AML-193 (cell line): ENCODE data around the gene ABLIM2.

Experiments
- DNase-seq, 2 experiments: peaks; one replicate each; lab custom pipeline; 2025; lab: John Stamatoyannopoulos, UW

Gene ABLIM2

DNA sequence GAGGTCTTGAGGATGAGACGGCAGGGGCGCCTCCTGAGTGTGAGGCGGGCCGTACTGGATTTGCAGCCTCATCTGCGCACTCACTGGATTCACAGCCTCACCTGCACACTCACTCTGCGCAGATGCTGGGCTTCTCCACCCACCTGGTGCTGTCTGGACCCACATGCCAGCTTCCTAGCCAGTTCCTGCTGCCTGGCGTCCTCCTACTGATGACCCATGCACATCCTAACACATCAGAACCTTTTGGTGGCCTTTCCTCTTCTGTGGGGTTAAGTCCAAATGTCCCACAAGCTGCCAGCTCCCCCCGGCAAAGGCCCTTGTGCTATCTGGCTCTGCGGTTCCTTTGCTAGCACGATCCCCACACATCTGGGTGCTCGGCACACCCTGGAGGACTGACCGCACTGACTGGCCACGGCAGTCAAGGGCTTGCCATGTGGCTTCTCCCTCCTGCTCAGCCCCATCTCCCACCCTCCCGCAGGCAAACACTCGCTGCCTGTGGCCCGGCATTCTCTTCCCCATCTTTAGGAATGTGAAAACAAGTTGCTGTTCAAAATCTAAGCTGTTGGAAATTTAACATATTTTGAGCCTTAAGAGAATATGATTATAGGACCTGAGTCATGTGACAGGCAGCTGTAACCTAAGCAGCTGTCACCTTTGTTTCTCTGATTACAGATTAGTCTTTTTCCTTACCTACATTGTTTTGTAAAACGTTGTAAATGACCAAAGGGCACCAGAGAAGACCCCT, 179.5 kb downstream of the ABLIM2 start:
- DNase-seq = no peak

DNA sequence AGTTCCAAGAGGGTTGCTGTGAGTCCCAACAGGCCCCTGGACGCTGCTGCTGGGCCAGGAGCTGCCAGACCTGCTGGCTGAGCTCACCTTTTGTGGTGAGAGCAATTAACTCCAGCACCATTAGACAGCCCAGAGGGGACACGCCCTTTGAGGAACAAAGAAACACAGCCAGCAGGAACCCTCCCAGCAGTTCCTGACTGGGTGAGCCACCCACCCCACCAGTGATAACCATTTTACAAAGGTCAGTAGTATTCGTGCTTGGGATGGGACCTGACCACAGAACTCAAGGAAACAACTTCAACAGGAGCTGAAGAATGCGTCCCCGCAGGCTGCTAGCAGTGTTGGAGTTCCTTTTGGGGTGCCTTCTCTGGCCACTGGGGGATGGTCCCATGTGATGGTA, 180.1 kb downstream of the ABLIM2 start:
- no peak for DNase-seq

DNA sequence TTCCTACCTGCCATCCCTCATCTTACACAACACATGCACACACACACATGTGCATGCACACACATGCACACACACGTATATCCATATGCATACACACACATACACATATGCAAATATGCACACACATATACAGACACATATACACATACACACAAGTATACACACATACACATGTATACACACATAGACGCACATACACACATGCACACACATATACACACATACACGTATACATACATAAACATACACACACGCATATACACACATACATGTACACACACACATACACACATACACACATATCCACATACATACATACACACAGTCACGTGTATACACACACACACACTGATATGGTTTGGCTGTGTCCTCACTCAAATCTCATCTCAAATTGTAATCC, 182.0 kb downstream of the ABLIM2 start:
- DNase-seq = no peak

DNA sequence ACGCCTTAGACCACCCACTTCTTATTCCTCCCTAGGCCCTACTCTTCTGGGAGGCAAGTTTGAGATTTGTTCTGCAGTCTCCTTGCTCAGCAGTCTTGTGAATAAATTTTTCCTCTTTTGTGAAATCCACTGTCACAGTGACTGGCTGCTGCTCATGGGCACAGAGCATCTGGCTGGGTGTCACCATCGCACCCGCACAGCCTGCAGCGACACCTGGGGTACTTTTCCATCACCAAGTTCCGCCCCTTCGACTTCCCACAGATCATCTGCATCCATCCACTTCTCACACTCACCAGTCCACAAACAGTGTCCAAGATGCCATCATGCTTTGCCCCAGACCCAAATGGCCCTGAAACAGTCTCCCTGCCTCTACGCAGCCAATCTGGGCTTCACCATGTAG, 182.6 kb downstream of the ABLIM2 start:
- no peak for DNase-seq

DNA sequence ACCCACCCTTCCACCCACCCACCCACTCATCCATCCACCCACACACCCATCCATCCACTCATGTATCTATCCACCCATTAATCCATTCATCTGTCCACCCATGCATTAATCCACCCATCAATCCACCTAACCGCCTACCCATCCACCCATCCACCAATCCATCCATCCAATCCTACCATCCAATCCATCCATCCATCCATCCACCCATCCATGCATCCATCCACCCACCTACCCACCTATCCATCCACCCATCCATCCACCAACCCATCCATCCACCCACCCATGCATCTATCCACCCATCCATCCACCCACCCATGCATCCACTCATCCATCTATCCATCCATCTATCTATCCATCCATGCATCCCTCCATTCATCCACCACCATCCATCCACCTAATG, 184.2 kb downstream of the ABLIM2 start:
- DNase-seq = no peak

DNA sequence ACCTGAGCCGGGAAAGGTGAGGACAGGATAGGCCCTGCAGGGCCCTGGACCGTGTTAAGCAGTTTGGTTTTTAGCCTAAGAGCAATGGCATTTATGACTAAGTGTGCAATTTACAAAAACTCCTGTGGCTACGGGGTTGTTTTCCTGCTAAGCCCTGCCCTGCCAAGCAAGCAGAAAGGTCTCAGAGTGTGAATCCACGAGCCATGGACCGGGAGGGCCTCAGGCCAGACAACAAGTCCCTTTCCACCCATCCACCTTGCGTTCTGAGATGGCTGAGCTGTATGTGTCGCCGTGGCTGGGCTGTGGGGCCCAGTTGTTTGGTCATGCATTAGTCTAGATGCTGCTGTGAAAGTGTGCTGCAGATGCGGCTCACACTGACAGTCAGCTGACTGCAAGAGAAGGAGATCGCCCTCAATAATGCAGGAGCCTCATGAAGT, 185.1 kb downstream of the ABLIM2 start:
- DNase-seq = no peak

DNA sequence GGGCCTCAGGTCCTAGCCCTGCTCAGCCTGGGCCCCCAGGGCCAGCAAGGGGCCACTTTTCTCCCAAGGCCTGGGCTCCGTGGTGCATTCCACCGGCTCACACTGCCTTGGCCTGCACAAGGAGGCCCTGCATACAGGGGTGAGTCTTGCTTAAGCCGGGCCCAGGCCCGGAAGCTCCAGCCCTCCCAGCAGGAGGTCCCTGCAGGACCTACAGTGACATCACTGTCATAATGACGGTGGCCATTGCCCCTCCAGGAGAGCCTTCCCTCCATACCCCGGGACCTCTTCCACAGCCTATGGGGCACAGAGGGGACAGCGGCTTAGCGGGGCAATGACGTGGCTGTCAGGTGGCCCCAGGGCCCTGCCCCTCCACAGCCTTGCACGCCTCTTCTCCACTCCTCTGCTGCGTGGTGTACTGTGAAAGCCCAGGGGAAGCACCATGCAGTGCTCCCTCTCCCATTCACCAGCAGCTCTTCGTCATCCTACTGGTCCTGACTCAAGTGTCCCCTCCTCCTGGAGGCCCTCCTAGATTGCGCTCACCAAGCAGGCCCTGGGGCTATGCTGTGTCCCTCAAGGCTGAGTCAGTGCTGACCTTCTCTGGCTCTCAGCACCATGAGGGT, 186.6 kb downstream of the ABLIM2 start:
- no peak for DNase-seq

DNA sequence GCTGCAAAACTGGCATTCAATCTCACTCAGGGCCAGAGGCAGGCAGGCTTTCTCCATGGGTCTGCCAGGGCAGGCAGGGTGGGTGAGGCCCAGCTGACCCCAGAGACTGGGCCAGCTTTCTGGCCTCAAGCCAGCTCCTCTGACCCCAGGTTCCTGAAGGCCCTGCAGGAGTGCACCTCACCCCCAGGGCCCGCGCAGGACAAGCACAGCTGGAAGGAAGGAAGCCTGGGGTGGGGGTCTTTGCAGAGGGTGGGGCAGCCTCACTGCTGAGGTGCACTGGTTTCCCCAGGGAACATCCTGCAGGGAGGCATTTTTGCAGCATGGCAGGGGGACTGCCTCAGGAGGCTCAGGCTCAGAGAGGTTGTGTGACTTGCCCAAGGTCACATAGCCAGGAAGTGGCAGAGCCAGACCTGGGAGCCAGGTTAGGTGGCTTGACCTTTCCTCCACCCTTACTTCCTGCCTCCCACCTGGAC, 187.4 kb downstream of the ABLIM2 start:
- DNase-seq = no peak

DNA sequence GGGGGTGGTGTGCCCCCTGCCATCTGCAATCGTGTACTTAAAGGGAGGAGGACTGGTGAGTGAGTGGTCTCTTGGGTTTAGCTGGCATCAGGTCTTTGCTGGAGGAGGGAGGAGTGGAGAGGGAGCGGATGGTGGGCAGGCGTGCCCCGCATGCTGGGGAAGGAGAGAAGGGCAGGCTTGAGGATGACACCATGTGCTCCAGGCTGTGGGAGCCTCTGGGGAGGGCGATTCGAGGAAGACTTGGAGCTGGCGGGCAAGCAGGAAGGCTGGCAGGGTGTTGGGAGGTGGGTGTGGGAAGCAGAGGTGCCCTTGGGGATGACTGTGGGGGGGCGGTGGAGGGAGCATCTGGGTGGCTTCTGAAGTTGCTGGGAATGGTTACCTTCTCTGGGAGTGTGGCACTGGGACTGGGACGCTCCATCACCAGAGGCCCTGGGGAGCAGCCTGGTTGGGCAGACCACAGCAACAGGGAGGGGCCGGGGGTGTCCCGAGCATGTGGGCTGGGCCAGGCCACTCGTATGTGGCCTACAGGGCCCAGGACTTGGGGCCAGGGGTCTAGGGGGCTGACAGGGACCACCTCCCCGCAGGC, 188.2 kb downstream of the ABLIM2 start:
- no peak for DNase-seq

DNA sequence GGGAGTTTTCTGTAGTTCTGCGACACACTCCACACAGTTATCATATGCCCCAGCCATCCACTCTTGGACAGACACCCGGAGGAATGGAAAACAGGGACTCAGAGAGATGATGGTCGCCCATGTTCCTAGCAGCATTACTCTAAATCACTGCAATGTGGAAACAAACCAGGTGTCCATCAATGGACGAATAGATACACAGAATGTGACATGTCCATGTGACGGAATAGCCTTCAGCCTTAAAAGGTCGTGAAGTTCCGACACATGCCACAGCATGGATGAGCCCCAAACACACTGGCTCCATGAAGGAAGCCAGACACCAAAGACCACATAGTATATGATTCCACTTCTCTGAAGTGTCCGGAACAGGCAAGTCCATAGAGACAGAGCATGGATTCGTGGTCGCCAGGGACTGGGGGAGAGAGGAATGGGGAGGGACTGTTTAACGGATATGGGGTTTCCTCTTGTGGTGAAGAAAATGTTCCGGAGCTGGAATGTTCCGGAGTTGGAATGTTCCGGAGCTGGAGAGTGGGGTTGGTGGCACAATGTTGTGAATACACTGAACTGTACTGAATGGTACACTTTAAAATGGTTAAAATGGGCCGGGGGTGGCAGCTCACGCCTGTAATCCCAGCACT, 190.2 kb downstream of the ABLIM2 start:
- DNase-seq = no peak

DNA sequence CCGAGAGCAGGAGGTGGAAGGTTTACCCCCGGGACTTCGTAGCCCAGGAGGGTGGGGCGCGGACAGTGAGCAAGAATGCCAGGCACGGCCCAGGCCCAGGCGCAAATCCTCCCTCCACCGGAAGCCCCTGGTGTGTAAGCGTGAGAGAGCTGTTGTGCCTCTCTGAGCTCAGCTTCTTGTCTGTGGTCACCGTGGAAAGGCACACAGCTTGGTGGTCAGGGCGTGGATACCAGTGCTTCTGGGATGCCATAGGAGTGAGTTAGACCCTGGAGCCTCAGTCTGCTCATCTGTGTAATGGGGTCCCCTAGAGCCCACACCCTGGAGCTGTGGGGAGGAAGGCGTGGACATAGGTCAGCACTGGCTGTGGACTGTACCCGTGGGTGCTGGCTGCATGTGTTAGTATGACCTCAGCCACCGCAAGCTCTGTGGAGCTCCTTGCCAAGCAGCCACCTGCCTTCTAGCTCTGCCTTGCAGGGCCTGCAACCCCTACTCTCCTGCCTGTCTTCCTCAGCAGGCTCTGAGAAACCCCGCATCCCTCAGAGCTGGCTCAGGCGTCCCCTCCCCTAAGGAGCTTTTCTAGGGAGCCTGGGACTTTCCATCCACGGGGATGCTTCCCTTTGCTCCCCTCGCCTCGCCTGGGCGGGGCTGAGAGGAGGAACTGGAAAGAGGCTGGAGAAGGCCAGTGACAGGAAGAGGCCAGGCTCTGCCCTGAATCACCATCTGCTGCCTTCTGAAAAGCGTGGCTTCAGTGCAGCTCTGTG, 190.9 kb downstream of the ABLIM2 start:
- DNase-seq = no peak

DNA sequence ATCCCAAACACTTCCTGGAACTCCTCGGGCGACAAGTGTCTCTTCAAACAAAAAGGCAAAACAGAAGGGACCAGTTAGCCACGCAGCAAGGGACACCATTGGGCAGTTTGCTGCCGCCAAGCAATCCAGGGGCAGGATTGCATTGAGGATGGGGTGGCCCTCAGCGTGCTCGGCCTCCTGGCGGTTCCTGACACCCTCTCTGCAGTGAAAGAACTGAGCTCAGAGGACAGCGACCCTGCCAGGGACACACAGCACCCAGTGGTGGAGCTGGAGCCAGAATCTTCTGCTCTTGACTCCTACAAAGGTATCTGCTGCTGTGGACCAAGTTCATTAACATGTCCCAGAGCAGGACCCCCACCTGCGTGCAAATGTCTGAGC, 191.6 kb downstream of the ABLIM2 start:
- DNase-seq = no peak

DNA sequence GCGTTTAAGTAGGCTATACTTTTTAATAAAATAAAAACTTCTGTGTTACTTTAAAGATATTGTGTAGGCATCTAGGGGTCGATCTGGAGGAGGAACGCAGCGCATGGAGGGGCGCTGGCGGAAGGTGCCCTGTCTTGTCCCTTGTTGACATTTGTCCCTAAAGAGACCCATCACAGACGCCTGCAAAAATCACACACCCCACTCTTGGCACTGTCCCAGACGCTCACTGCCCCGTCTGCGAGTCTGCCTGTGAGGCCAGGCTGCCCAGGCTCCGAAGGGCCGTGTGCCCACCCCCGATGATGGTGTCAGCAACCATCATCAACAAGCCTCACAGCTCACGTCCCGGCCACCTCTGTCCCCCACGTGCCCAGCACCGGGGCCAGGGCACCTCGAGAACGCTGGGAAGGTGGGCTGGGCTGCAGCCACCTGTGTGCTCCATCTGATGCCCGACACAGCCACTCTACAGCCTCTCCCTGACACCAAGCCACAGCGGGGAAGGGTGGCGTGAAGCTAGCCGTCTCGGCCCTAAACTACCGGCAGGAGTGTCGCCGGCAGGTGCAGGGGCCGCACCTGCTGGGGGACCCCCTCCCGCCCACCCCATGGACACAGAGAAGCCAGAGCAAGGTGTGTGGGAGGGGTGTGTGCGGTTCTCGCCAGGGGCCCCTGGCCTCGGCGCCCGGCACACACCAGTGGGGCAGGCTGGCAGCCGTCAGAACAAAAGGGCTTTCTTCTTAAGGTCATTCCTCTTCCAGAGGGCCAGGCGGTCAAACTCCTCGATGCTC, 192.1 kb downstream of the ABLIM2 start:
- DNase-seq = no peak

DNA sequence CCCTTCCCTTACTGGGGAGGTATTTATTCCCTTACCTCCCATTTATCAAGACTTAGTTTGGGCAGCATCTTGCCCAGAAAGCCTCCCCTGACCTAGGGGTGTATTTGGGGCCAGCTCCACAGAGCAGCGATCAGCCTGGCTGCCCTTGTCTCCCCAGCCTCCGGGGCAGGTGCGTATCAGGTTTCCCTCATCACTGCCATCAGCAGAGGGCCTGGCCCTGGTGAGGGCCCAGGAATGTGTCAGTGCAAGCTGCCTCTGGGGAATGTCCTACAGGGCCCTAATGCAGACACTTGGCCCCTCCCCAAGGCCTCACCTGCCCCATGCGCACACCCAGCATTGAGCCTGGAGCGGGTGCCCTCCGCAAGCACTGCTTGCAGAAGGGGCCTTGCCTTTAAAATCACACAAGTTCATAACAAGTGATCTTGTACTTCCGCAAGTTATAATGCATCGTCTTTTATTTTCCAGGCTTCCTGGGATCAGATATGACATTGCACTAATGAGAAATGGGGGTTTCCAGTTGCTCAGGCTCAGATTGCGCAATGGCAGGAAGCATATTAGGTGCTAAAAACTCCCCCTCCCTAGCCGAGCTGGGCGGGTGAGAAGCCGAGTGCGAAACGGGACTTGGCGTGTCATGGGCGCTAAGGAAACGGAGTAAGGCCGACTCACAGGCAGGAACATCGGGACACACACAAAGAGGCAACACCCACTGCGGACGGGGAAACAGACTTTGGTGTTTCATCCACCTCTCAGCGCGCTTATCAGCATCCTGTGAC, 193.5 kb downstream of the ABLIM2 start:
- DNase-seq = no peak

DNA sequence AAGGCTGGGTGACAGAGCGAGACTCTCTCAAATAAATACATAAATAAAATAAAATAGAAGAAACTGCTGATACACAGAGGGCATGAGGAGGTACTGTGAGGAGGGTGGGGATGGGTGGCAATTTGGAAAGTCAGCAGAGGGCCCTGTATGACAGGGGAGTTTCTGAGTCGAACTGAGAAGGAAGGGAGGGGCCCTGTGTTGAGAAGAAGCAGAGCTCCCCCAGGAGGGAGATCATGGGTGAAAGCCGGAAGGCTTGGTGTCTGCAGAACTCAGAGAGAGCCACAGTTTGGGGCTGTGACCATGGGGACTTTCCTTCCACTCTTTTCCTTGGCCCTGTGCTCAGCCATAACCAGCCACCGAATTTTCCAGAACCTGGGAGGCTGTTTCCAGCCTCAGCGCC, 194.2 kb downstream of the ABLIM2 start:
- no peak for DNase-seq

DNA sequence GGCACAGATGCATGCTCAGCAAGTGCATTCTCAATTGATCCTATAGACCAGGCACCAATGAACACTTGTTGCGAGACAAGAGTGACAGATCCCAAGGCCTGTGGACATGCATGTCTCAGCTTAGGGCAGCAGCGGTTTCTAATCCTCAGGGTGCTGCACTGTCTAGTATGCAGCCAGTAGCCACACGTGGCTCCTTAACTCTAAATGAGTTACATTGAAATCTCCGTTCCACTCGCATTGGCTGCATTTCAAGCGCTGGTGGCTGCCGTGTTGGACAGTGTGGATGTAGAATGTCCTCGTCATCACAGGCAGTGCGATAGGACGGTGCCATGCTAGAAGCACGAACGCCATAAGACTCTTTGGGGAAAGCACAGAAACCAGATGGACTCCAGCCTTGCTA, 194.9 kb downstream of the ABLIM2 start:
- DNase-seq = no peak

DNA sequence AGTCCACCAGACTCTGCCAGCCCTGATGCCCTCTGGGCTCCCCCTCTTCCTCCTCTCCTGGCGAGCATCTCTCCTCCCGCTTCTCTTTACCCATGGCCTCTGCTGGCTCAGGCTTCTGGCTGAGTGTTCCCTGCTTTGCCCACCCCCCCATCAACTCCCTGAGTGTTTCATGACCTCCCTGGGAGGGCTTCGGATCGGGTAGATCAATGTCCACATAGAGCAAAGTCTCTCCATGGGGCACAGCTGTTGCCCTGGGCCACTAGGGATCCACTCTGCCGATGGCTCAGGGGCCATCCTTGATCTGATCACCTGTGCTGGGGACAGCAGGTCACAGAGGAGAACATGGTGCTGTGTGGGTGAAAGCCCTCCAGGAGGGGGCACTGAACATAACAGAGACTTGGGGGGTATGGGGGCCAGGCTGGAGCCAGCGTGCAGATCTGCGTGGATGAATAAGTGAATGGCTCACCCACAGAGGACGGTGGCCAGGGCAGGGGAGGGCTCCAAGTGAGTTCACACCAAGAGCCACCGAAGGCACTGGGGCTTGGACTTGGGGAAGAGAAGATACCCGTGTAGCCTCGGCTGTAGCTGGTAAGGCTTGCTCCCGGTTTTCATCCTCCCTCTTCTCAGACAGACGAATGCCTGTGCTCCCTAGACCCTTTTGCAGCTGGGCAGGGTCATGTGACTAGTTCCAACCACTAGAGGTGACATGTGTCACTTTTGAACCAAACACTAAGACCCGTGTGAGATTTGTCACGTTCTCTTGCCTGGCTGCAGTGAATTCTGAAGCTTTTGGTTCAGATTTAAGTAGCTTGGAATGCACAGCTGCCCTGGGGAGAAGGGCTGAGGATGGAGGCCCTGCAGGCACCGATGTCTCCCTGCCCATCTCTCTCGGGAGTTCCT, 195.8 kb downstream of the ABLIM2 start:
- DNase-seq = no peak

DNA sequence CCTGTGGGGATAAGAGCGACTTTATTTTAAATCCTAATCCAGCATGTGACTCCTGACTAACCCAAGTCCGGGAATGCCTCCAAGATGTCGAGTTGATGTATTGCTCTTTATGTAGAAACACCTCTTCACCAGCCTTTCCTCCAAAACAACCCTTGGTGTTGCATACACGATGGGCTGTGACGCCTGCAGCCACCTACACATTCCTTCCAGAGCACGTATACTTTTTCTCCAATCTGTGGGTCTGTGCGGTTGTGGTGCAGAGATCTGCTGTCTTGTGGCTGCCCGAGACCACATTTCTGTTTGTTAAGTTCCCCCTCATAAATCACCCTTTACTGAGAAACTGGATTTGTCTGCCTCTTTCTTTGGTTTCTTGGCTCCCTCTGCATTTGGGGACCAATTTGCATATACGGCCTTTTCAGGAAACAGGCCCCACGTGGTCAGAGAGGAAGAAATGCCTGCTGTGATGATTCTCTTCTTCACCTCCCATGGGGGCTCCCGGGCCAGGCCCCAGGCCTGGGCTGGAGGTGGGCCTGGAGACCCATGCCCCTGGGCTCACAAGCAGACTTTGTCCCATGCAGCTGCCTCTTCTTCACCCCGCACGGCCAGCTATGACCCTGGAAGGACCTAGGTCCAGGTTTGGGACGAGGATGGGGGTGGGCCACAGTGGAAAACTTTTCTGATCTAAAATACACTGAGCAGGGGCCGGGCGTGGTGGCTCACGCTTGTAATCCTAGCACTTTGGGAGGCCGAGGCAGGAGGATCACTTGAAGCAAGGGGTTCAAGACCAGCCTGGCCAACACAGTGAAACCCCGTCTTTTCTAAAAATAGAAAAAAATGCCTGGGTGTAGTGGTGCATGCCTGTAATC, 197.6 kb downstream of the ABLIM2 start:
- no peak for DNase-seq
